Measurements from ENCODE around the gene PLCL2.

The PLCL2 gene

GRCh38 chr3:17129556-17129955 is 244.8 kb downstream of the PLCL2 start:
- no peak for DNase-seq
- no peak overlapping the region for H3K4me3 ChIP-seq (ENCODE audit: low read depth, low read length)
- in situ Hi-C loops (cut with HindIII; ENCODE audit: low pct_ligation_motif_present, low sequenced_read_pairs), result no loop called here
- no peaks in the 10 kb centered on the region for H3K36me3 ChIP-seq (replicated peaks)
- H3K27me3 ChIP-seq (replicated peaks), result no peaks in the 10 kb centered on the region
- H3K27ac ChIP-seq, result no peak overlapping the region
- TF ChIP-seq CTCF (IDR thresholded peaks at IDR 0.05; ENCODE audit: low read depth, low read length, missing control alignments), result no peak

GRCh38 chr3:17130956-17131355 is 246.2 kb downstream of the PLCL2 start:
- TF ChIP-seq CTCF (IDR thresholded peaks at IDR 0.05; ENCODE audit: low read depth, low read length, missing control alignments), result no peak
- Histone ChIP-seq H3K36me3 (replicated peaks) (no peaks in the 10 kb centered on the region), H3K27ac (no peak overlapping the region), H3K27me3 (replicated peaks) (no peaks in the 10 kb centered on the region), H3K4me3 (ENCODE audit: low read depth, low read length) (no peak overlapping the region)
- no peak for DNase-seq
- in situ Hi-C loops (cut with HindIII; ENCODE audit: low pct_ligation_motif_present, low sequenced_read_pairs), result no loop called here

- Histone ChIP-seq H3K27me3 (replicated peaks) (no peaks in the 10 kb centered on the region), H3K4me3 (ENCODE audit: low read depth, low read length) (no peak overlapping the region), H3K27ac (no peak overlapping the region), H3K36me3 (replicated peaks) (no peaks in the 10 kb centered on the region)
- no peak for DNase-seq
- in situ Hi-C loops (cut with HindIII; ENCODE audit: low pct_ligation_motif_present, low sequenced_read_pairs), result no loop called here
- no peak for TF ChIP-seq CTCF (IDR thresholded peaks at IDR 0.05; ENCODE audit: low read depth, low read length, missing control alignments)
These were observed 247.7 kb downstream of the PLCL2 start for GRCh38 chr3:17132286-17133115.

- no peak for TF ChIP-seq CTCF (IDR thresholded peaks at IDR 0.05; ENCODE audit: low read depth, low read length, missing control alignments)
- no peak overlapping the region for H3K4me3 ChIP-seq (ENCODE audit: low read depth, low read length)
- in situ Hi-C loops (cut with HindIII; ENCODE audit: low pct_ligation_motif_present, low sequenced_read_pairs), result no loop called here
- no peak for DNase-seq
- H3K27me3 ChIP-seq (replicated peaks), result no peaks in the 10 kb centered on the region
- no peaks in the 10 kb centered on the region for H3K36me3 ChIP-seq (replicated peaks)
- no peak overlapping the region for H3K27ac ChIP-seq
These were observed 249.1 kb downstream of the PLCL2 start for GRCh38 chr3:17133632-17134545.

- H3K4me3 ChIP-seq (ENCODE audit: low read depth, low read length), result no peak overlapping the region
- no peak for DNase-seq
- no peaks in the 10 kb centered on the region for H3K36me3 ChIP-seq (replicated peaks)
- no peak overlapping the region for H3K27ac ChIP-seq
- H3K27me3 ChIP-seq (replicated peaks), result no peaks in the 10 kb centered on the region
- TF ChIP-seq CTCF (IDR thresholded peaks at IDR 0.05; ENCODE audit: low read depth, low read length, missing control alignments), result no peak
- in situ Hi-C loops (cut with HindIII; ENCODE audit: low pct_ligation_motif_present, low sequenced_read_pairs), result no loop called here
These were observed 250.9 kb downstream of the PLCL2 start for GRCh38 chr3:17135696-17136095.

Data from brain microvascular endothelial cell (primary cell).